Measurements from ENCODE around the gene CACNA1C.

GRCh38 chr12:2125651-2126522 is 73.1 kb downstream of the CACNA1C start:
- no peak for TF ChIP-seq CTCF (IDR thresholded peaks at IDR 0.05)
- TF ChIP-seq POLR2A (IDR thresholded peaks at IDR 0.05): no peak
